Vagina (tissue), 2 donors: Measurements from ENCODE around the gene DBET. TPM values are rescaled to one million over a fixed set of nuclear protein-coding genes. Genes with fewer than 3 reads are reported as not detected.
"Not testable (repeated sequence)": the region's sequence is repeated elsewhere in the genome, so short reads cannot be mapped to it uniquely, and the experiment has no call there.

Source experiments
- DNase-seq, 2 donors: peaks; one replicate each; pipeline ENCODE4 v3.0.0-alpha.2; 2017; ENCODE audit errors: extremely low spot score in 2 of 2
- H3K27ac ChIP-seq: fragments of 200-600 bp; sonication (generic); one replicate; pipeline ENCODE4 v1.5.1; 2019
- H3K27me3 ChIP-seq: fragments of 200-600 bp; sonication (generic); one replicate; pipeline ENCODE4 v1.5.1; 2019
- H3K36me3 ChIP-seq, 2 donors: fragments of 200-600 bp; sonication (generic); one replicate each; pipeline ENCODE4 v1.5.1; 2017 to 2019
- H3K4me1 ChIP-seq: fragments of 200-600 bp; sonication (generic); one replicate; pipeline ENCODE4 v1.5.1; 2019
- H3K4me3 ChIP-seq, 2 donors: fragments of 200-600 bp; sonication (generic); 1 replicate in 1 of 2; 2 replicates in 1 of 2; pipeline ENCODE4 v1.5.1; 2016 to 2019
- H3K9me3 ChIP-seq: fragments of 200-600 bp; sonication (generic); one replicate; pipeline ENCODE4 v1.5.1; 2019
- intact Hi-C: fragments of 100-400 bp; cut with DNase I; formaldehyde crosslinking; loops from one replicate; pipeline ENCODE4 v1.15.1; 2023
- total RNA-seq: library from RNA; depleted of rRNA; stranded (reverse); fragments of >200 nt; gene quantifications from one replicate; pipeline ENCODE4 v1.2.3, GENCODE V29; 2016

DBET gene
- total RNA-seq, 1 donor from 2014 or later, result not detected

- H3K4me1 ChIP-seq, H3K27ac ChIP-seq, H3K27me3 ChIP-seq, H3K4me3 ChIP-seq, DNase-seq, H3K9me3 ChIP-seq, intact Hi-C loops, H3K36me3 ChIP-seq: not testable (repeated sequence)
Measured at GRCh38 chr4:190037704-190038388, 26.5 kb upstream of the DBET start.

- H3K9me3 ChIP-seq, DNase-seq, H3K27me3 ChIP-seq, H3K4me1 ChIP-seq, H3K27ac ChIP-seq, intact Hi-C loops, H3K4me3 ChIP-seq, H3K36me3 ChIP-seq: not testable (repeated sequence)
Measured at GRCh38 chr4:190040873-190041272, 23.4 kb upstream of the DBET start.

GRCh38 chr4:190047627-190048026 is 16.7 kb upstream of the DBET start:
- H3K27me3 ChIP-seq, intact Hi-C loops, DNase-seq: not testable (repeated sequence)

DNA sequence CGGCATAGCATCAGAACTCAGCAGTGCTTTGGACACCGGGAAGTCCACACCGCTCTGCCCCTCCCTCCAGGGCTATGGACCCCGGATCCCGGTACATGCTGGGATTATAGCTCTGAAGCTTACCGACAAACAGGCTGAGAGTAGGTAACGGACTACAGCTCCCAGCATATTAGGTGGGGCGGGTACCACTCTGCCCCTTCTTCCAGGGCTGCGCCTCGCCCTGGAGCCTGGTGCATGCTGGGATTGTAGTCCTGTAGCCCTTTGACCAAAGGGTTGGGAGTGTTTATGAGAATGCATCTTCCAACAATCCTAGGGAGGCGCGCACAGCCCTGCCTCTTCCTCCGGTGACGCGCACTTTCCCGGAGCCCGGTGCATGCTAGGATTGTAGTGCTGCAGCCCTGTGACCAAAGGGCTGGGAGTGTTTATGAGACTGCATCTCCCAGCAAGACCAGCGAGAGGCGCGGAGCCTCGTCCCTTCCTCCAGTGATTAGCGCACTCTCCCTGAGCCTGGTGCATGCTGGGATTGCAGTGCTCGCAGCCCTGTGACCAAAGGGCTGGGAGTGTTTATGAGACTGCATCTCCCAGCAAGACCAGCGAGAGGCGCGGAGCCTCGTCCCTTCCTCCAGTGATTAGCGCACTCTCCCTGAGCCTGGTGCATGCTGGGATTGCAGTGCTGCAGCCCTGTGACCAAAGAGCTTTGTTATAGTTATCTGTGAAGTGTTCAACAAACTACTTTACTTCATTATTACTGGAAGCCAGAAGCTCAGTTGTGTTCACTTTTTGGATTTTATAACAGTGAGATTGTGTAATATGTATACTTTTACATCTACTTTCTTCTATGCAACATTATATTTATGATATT is 14.7 kb upstream of the DBET start:
- intact Hi-C loops, H3K9me3 ChIP-seq, DNase-seq, H3K4me1 ChIP-seq, H3K4me3 ChIP-seq, H3K36me3 ChIP-seq, H3K27me3 ChIP-seq, H3K27ac ChIP-seq: not testable (repeated sequence)

More at GRCh38 chr4:190047627-190048026, 16.7 kb upstream of the DBET start:
- H3K4me1 ChIP-seq, H3K27ac ChIP-seq, H3K9me3 ChIP-seq, H3K36me3 ChIP-seq, H3K4me3 ChIP-seq: not testable (repeated sequence)

GRCh38 chr4:190058997-190059396 is 5.3 kb upstream of the DBET start:
- H3K9me3 ChIP-seq, intact Hi-C loops, H3K27ac ChIP-seq, H3K27me3 ChIP-seq, H3K36me3 ChIP-seq, DNase-seq, H3K4me3 ChIP-seq, H3K4me1 ChIP-seq: not testable (repeated sequence)

DNA sequence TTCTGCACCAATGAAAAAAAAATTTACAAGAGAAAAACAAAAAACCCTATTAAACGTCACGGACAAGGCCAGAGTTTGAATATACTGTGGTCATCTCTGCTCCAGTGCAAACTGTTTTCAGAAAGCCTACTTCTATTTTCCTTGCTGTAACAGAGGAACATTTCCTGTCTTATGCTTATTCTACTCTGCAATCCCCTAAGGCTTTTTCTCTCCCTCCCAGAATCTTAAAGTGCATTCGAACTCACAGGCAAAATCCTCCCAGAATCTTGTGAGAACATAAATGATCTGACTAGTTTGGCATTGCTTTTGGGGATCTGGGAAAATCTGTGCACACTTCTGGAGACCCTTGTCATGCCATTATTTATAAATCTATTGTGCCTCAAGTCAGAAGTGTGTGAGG is 503 bp downstream of the DBET start:
- intact Hi-C loops, H3K27me3 ChIP-seq, H3K9me3 ChIP-seq, DNase-seq, H3K4me3 ChIP-seq, H3K36me3 ChIP-seq, H3K27ac ChIP-seq, H3K4me1 ChIP-seq: not testable (repeated sequence)

DNA sequence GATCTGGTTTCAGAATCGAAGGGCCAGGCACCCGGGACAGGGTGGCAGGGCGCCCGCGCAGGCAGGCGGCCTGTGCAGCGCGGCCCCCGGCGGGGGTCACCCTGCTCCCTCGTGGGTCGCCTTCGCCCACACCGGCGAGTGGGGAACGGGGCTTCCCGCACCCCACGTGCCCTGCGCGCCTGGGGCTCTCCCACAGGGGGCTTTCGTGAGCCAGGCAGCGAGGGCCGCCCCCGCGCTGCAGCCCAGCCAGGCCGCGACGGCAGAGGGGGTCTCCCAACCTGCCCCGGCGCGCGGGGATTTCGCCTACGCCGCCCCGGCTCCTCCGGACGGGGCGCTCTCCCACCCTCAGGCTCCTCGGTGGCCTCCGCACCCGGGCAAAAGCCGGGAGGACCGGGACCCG is 4.0 kb downstream of the DBET start:
- H3K36me3 ChIP-seq, H3K4me3 ChIP-seq, H3K9me3 ChIP-seq, intact Hi-C loops, H3K4me1 ChIP-seq, H3K27me3 ChIP-seq, H3K27ac ChIP-seq, DNase-seq: not testable (repeated sequence)

DNA sequence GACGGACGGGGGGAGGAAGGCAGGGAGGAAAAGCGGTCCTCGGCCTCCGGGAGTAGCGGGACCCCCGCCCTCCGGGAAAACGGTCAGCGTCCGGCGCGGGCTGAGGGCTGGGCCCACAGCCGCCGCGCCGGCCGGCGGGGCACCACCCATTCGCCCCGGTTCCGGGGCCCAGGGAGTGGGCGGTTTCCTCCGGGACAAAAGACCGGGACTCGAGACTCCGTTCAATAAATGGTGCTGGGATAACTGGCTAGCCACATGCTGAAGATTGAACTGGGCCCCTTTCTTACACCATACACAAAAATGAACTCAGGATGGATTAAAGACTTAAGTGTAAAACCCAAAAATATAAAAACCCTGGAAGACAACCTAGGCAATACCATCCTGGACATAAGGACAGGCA is 28.8 kb downstream of the DBET start:
- intact Hi-C loops, H3K4me1 ChIP-seq, H3K27ac ChIP-seq, H3K27me3 ChIP-seq, H3K4me3 ChIP-seq, DNase-seq, H3K9me3 ChIP-seq, H3K36me3 ChIP-seq: not testable (repeated sequence)

DNA sequence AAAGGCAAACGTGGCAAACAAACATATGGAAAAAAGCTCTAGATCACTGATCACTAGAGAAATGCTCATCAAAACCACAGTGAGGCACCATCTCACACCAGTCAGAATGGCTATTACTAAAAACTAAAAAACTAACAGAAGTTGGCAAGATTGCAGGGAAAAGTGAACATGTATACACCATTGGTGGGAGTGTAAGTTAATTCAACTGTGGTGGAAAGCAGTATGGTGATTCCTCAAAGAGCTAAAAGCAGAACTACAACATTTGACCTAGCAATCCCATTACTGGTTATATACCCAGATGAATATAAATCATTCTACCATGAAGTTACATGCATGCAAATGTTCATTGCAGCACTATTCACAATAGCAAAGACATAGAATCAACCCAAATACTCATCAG is 29.7 kb downstream of the DBET start:
- H3K9me3 ChIP-seq, H3K27ac ChIP-seq, intact Hi-C loops, H3K4me3 ChIP-seq, H3K4me1 ChIP-seq, H3K27me3 ChIP-seq, H3K36me3 ChIP-seq, DNase-seq: not testable (repeated sequence)

- H3K36me3 ChIP-seq, intact Hi-C loops, DNase-seq, H3K4me1 ChIP-seq, H3K9me3 ChIP-seq, H3K27me3 ChIP-seq, H3K27ac ChIP-seq, H3K4me3 ChIP-seq: not testable (repeated sequence)
Measured at GRCh38 chr4:190095335-190095734, 31.0 kb downstream of the DBET start.

DNA sequence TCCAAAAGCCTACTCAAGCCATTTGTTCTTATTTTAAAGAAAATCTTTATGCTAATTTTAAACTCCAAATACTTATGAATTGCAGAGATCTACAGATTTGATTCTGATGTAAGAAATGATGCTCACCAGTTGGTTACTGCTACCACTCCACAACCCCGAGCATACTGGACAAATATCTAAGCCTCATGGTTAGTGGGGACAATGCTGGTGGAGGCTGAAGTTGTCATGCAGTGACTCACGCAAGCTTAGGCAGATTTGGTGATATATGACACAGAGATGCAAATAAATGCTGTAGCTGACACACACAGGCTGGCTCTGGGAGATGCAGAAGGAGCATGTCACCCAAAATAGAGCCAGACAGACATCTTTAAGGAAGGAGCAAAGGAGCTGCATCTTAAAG is 35.3 kb downstream of the DBET start:
- intact Hi-C loops, H3K27me3 ChIP-seq, H3K27ac ChIP-seq, H3K4me1 ChIP-seq, H3K4me3 ChIP-seq, H3K36me3 ChIP-seq, H3K9me3 ChIP-seq, DNase-seq: not testable (repeated sequence)

- H3K4me1 ChIP-seq, H3K36me3 ChIP-seq, DNase-seq, intact Hi-C loops, H3K27me3 ChIP-seq, H3K27ac ChIP-seq, H3K4me3 ChIP-seq, H3K9me3 ChIP-seq: not testable (repeated sequence)
Measured at GRCh38 chr4:190101525-190101924, 37.2 kb downstream of the DBET start.

DNA sequence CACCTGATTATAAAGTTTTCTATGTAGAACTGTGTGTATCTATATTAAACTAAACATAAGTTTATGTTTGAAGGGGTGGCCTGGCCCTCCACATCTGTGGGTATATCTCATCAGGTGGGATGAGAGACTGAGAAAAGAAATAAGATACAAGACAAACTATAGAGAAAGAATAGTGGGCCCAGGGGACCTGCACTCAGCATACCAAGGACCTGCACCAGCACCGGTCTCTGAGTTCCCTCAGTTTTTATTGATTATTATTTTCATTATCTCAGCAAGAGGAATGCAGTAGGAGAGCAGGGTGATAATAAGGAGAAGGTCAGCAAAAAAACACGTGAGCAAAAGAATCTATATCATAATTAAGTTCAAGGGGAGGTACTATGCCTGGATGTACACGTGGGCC is 41.9 kb downstream of the DBET start:
- not testable (repeated sequence) for H3K27me3 ChIP-seq

More for the DNA sequence above, 41.9 kb downstream of the DBET start:
- H3K9me3 ChIP-seq, H3K36me3 ChIP-seq, H3K4me1 ChIP-seq, DNase-seq, H3K4me3 ChIP-seq, intact Hi-C loops, H3K27ac ChIP-seq: not testable (repeated sequence)
